ENCODE measurements around the gene PARP1. TPM values are rescaled to one million over a fixed set of nuclear protein-coding genes. Genes with fewer than 3 reads are reported as not detected.
A peak's percentile ranks its signal among the peaks of the same experiment; 100 is the strongest.

PARP1 gene
- total RNA-seq, 1 experiment from 2014 or later, result 213 TPM

- Histone ChIP-seq H3K9me2 (ENCODE audit: insufficient read depth) (no peaks in the 10 kb centered on the region), H4K20me1 (ENCODE audit: insufficient read depth) (peaks cover 3% of the 10 kb centered on the region; the same call in 1 of the 2 replicates), H3K4me2 (ENCODE audit: low read length) (no peak overlapping the region), H3K4me3 (replicated peaks in 1 of 2; ENCODE audit: low read depth in 1 of 2, low read length in 2 of 2) (no peak overlapping the region), H3K9me3 (ENCODE audit: control insufficient read depth in 1 of 2, insufficient read depth in 1 of 2, low read depth in 1 of 2, low read length in 2 of 2) (no peaks in the 10 kb centered on the region), H2AFZ (ENCODE audit: low read depth, low read length, poor library complexity, severe bottlenecking) (no peak overlapping the region), H3K27me3 (ENCODE audit: insufficient read depth, low read length) (no peaks in the 10 kb centered on the region), H3K27ac (ENCODE audit: low read depth, low read length) (no peak overlapping the region), H3K79me2 (ENCODE audit: insufficient read depth, low read length) (peaks cover 75% of the 10 kb centered on the region), H3K36me3 (ENCODE audit: control insufficient read depth in 1 of 2, insufficient read depth in 2 of 2, low read length in 2 of 2) (peaks cover 10 to 24% of the 10 kb centered on the region in 2 experiments; a peak in 3 of 4 replicates), H3K4me1 (ENCODE audit: control insufficient read depth in 1 of 2, insufficient read depth in 2 of 2, low read length in 2 of 2) (peaks cover 8 to 38% of the 10 kb centered on the region in 2 experiments; a peak in 3 of 4 replicates), H3K9ac (ENCODE audit: low read length) (no peak overlapping the region)
- ChIA-PET POLR2A (interaction anchor here (0.8 kb wide), 1 partner anchor 15 kb away, joined by 3 read pairs; no protein-coding TSS in a partner anchor), RAD21 (ENCODE audit: low non-redundant PET in 1 of 2, low total read pairs in 2 of 2, uncharacterized antibody in 2 of 2, unreplicated experiment in 2 of 2) (no interaction called here), CTCF (no interaction called here)
- DNase-seq (ENCODE audit: low read depth, low spot score) (no peak), ATAC-seq (no peak)
- no TSS peak for BruUV-seq (replicated peaks)
- intact Hi-C loops (cut with micrococcal nuclease), result loop anchor here (5.0 kb wide), 1 partner anchor 278 kb away; no protein-coding TSS in a partner anchor
- no peak for TF ChIP-seq RAD21 (IDR thresholded peaks at IDR 0.05; ENCODE audit: low read depth)
These were observed 3.0 kb downstream of the PARP1 start for GRCh38 chr1:226404904-226405222.

- Histone ChIP-seq H3K4me1 (ENCODE audit: control insufficient read depth in 1 of 2, insufficient read depth in 2 of 2, low read length in 2 of 2) (peaks cover 8 to 38% of the 10 kb centered on the region in 2 experiments; a peak in 3 of 4 replicates), H3K27me3 (ENCODE audit: insufficient read depth, low read length) (no peaks in the 10 kb centered on the region), H3K9ac (ENCODE audit: low read length) (no peak overlapping the region), H3K27ac (ENCODE audit: low read depth, low read length) (no peak overlapping the region), H3K4me2 (ENCODE audit: low read length) (peak overlapping the region; percentile 9; the same call in 1 of the 2 replicates), H3K79me2 (ENCODE audit: insufficient read depth, low read length) (peaks cover 80% of the 10 kb centered on the region), H3K36me3 (ENCODE audit: control insufficient read depth in 1 of 2, insufficient read depth in 2 of 2, low read length in 2 of 2) (peaks cover 15 to 30% of the 10 kb centered on the region in 2 experiments), H3K9me3 (ENCODE audit: control insufficient read depth in 1 of 2, insufficient read depth in 1 of 2, low read depth in 1 of 2, low read length in 2 of 2) (no peaks in the 10 kb centered on the region), H4K20me1 (ENCODE audit: insufficient read depth) (peaks cover 3% of the 10 kb centered on the region; the same call in 1 of the 2 replicates), H2AFZ (ENCODE audit: low read depth, low read length, poor library complexity, severe bottlenecking) (no peak overlapping the region), H3K9me2 (ENCODE audit: insufficient read depth) (no peaks in the 10 kb centered on the region), H3K4me3 (replicated peaks in 1 of 2; ENCODE audit: low read depth in 1 of 2, low read length in 2 of 2) (no peak overlapping the region)
- ChIA-PET CTCF (interaction anchor here (1.0 to 1.3 kb wide), 2 partner anchors 9 to 21 kb away, joined by 3 read pairs; no protein-coding TSS in a partner anchor), RAD21 (ENCODE audit: low non-redundant PET in 1 of 2, low total read pairs in 2 of 2, uncharacterized antibody in 2 of 2, unreplicated experiment in 2 of 2) (no interaction called here), POLR2A (no interaction called here)
- no peak for TF ChIP-seq YY1 (IDR thresholded peaks at IDR 0.05; ENCODE audit: extremely low read depth, insufficient replicate concordance, low read depth, low read length)
- TF ChIP-seq CTCF (IDR thresholded peaks at IDR 0.05 in 2 of 3, conservative IDR thresholded peaks at IDR 0.05 in 1 of 3; ENCODE audit: borderline replicate concordance in 1 of 3, insufficient read depth in 1 of 3, low read depth in 2 of 3, low read length in 2 of 3), result no peak
- no peak for TF ChIP-seq EZH2phosphoT487 (IDR thresholded peaks at IDR 0.05; ENCODE audit: borderline replicate concordance)
- BruUV-seq (replicated peaks), result no TSS peak
- ATAC-seq, result no peak
- intact Hi-C loops (cut with micrococcal nuclease), result no loop called here
- DNase-seq (ENCODE audit: low read depth, low spot score), result no peak
These were observed 3.6 kb downstream of the PARP1 start for GRCh38 chr1:226404063-226404903.

All from HCT116 (cell line).